ENCODE results near the gene NLGN1. TPM values are rescaled to one million over a fixed set of nuclear protein-coding genes. Genes with fewer than 3 reads are reported as not detected.
"Not testable (repeated sequence)": the region's sequence is repeated elsewhere in the genome, so short reads cannot be mapped to it uniquely, and the experiment has no call there.

NLGN1 gene
- total RNA-seq, 2 donors from 2014 or later: 1.3 to 2.4 TPM

GRCh38 chr3:173440514-173440913, 43.0 kb downstream of the NLGN1 start:
- H3K9me3 ChIP-seq: no peaks in the 10 kb centered on the region
- no peaks in the 10 kb centered on the region for H3K27me3 ChIP-seq
- no peak overlapping the region for H3K4me3 ChIP-seq
- no peaks in the 10 kb centered on the region for H3K36me3 ChIP-seq
- no peak for TF ChIP-seq CTCF (IDR thresholded peaks at IDR 0.05)
- H3K27ac ChIP-seq: no peak overlapping the region
- DNase-seq (ENCODE audit: low spot score): no peak
- no peaks in the 10 kb centered on the region for H3K4me1 ChIP-seq

DNA sequence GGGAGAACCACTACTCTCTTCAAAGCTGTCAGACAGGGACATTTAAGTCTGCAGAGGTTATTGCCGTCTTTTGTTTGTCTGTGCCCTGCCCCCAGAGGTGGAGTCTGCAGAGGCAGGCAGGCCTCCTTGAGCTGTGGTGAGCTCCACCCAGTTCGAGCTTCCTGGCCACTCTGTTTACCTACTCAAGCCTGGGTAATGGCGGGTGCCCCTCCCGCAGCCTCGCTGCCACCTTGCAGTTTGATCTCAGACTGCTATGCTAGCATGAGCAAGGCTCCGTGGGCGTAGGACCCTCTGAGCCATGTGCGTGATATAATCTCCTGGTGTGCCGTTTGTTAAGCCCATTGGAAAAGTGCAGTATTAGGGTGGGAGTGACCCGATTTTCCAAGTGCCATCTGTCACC, 54.0 kb downstream of the NLGN1 start:
- H3K36me3 ChIP-seq; H3K27ac ChIP-seq; H3K9me3 ChIP-seq; H3K27me3 ChIP-seq; H3K4me3 ChIP-seq; DNase-seq (ENCODE audit: low spot score); H3K4me1 ChIP-seq: not testable (repeated sequence)

DNA sequence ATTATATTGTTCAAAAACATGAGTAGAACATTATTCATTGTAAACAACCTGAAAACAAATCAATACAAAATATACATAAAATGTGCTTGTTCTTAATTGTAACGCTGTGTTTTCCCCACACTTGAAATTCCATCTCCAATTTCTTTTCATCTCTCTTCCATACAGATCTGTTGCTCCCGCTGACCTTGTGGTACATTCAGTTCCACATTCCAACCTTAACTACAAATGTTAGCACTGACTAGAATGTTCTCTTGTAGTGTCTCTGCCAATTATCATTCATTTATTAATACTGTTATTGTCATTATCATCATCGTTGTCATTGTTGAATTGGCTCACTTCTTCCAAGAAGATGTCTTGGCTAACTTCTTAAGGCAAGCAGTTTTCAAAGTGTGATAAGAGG, 65.7 kb downstream of the NLGN1 start:
- H3K27me3 ChIP-seq: no peaks in the 10 kb centered on the region
- H3K4me3 ChIP-seq: no peak overlapping the region
- no peak overlapping the region for H3K27ac ChIP-seq
- no peak for DNase-seq (ENCODE audit: low spot score)
- no peaks in the 10 kb centered on the region for H3K9me3 ChIP-seq
- no peaks in the 10 kb centered on the region for H3K36me3 ChIP-seq
- TF ChIP-seq CTCF (IDR thresholded peaks at IDR 0.05): no peak
- no peaks in the 10 kb centered on the region for H3K4me1 ChIP-seq

- TF ChIP-seq CTCF (IDR thresholded peaks at IDR 0.05): no peak
- no peaks in the 10 kb centered on the region for H3K4me1 ChIP-seq
- H3K4me3 ChIP-seq: no peak overlapping the region
- no peaks in the 10 kb centered on the region for H3K27me3 ChIP-seq
- no peaks in the 10 kb centered on the region for H3K36me3 ChIP-seq
- H3K27ac ChIP-seq: no peak overlapping the region
- DNase-seq (ENCODE audit: low spot score): no peak
- H3K9me3 ChIP-seq: no peaks in the 10 kb centered on the region
These were observed 67.6 kb downstream of the NLGN1 start for GRCh38 chr3:173465112-173465511.

- H3K36me3 ChIP-seq: no peaks in the 10 kb centered on the region
- H3K4me1 ChIP-seq: no peaks in the 10 kb centered on the region
- H3K27ac ChIP-seq: no peak overlapping the region
- H3K4me3 ChIP-seq: no peak overlapping the region
- TF ChIP-seq CTCF (IDR thresholded peaks at IDR 0.05): no peak
- DNase-seq (ENCODE audit: low spot score): no peak
- no peaks in the 10 kb centered on the region for H3K9me3 ChIP-seq
- no peaks in the 10 kb centered on the region for H3K27me3 ChIP-seq
These were observed 68.5 kb downstream of the NLGN1 start for GRCh38 chr3:173465898-173466678.

DNA sequence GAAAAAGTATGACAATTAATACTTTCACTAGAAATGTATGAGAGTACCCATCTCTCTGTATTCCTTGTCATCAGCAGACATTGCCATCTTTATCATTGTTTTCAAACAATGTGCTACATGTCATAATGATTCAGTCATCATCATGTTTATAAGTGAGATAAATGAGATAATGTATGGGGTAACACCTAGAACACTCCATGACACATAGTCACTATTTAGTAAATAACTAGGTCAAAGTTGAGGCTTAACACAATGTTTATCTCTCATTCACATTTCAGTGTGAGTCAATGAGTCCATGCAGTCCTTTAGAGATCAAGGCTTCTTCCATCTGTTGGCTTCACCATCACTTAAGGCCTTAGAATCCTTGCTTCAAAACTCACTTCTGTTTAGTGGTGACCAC, 70.0 kb downstream of the NLGN1 start:
- TF ChIP-seq CTCF (IDR thresholded peaks at IDR 0.05): no peak
- no peaks in the 10 kb centered on the region for H3K4me1 ChIP-seq
- H3K9me3 ChIP-seq: no peaks in the 10 kb centered on the region
- no peak overlapping the region for H3K4me3 ChIP-seq
- no peak overlapping the region for H3K27ac ChIP-seq
- no peaks in the 10 kb centered on the region for H3K27me3 ChIP-seq
- DNase-seq (ENCODE audit: low spot score): no peak
- H3K36me3 ChIP-seq: no peaks in the 10 kb centered on the region
